ENCODE results near the gene POLR1C. TPM values are rescaled to one million over a fixed set of nuclear protein-coding genes. Genes with fewer than 3 reads are reported as not detected.
"Not testable (repeated sequence)": the region's sequence is repeated elsewhere in the genome, so short reads cannot be mapped to it uniquely, and the experiment has no call there.

Gene POLR1C
- total and polyA plus RNA-seq, 5 donors = 13.9 to 24.8 (median 14.2) TPM

GRCh38 chr6:43538986-43539385 lies 22.1 kb downstream of the POLR1C start:
- WGBS = 95% methylated on average over 15 of the region's 17 CpGs
- ATAC-seq; H3K4me3 ChIP-seq (ENCODE audit: low read length); H3K9me3 ChIP-seq (ENCODE audit: control insufficient read depth, low read length); H3K27me3 ChIP-seq (ENCODE audit: control insufficient read depth, insufficient read depth); H3K27ac ChIP-seq (ENCODE audit: low read length); intact Hi-C loops (cut with DNase I); DNase-seq; H3K4me1 ChIP-seq (ENCODE audit: control insufficient read depth, insufficient read depth, low read length): not testable (repeated sequence)

DNA sequence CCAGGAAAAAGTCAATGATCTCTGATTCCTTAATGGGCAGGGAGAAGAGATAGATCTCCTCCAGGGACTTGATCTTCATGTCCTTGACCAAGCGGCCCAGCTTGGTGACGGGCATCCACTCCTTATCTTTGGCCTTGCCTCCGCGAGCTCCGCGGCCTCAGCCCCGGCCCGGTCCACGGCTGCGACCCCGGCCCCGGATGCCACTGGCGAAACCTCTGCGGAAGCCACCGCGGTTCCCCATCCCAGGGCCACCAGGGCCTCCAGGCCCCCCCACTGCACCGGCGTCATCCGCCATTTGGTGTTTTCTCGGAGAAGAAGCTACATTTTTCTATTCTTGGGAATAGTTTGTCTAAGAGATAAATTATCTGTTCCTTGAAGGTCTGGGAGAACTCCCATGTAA lies 22.5 kb downstream of the POLR1C start:
- H3K9me3 ChIP-seq (ENCODE audit: control insufficient read depth, low read length); H3K27me3 ChIP-seq (ENCODE audit: control insufficient read depth, insufficient read depth); intact Hi-C loops (cut with DNase I); H3K4me1 ChIP-seq (ENCODE audit: control insufficient read depth, insufficient read depth, low read length); ATAC-seq; DNase-seq; H3K4me3 ChIP-seq (ENCODE audit: low read length); H3K27ac ChIP-seq (ENCODE audit: low read length): not testable (repeated sequence)
- WGBS = 97% methylated on average over 20 of the region's 20 CpGs

DNA sequence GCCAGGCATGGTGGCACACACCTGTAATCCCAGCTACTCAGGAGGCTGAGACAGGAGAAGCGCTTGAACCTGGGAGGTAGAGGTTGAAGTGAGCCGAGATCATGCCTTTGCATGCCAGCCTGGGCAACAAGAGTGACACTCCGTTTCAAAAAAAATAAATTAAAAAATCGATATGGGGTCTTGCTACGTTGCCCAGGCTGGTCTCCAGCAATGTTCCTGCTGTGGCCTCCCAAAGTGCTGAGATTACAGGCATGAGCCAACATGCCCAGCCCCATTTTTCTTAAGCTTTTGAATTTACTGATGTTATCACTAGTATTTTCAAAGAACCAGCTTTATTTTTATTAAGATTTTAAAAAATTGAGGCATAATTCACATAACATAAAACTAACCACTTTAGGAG lies 23.6 kb downstream of the POLR1C start:
- DNase-seq (no peak), ATAC-seq (no peak)
- 95% methylated on average over 5 of the region's 5 CpGs for WGBS
- Histone ChIP-seq H3K4me3 (ENCODE audit: low read length) (no peak overlapping the region), H3K4me1 (ENCODE audit: control insufficient read depth, insufficient read depth, low read length) (no peaks in the 10 kb centered on the region), H3K9me3 (ENCODE audit: control insufficient read depth, low read length) (no peaks in the 10 kb centered on the region), H3K27me3 (ENCODE audit: control insufficient read depth, insufficient read depth) (no peaks in the 10 kb centered on the region), H3K27ac (ENCODE audit: low read length) (no peak overlapping the region)
- intact Hi-C loops (cut with DNase I) = no loop called here

DNA sequence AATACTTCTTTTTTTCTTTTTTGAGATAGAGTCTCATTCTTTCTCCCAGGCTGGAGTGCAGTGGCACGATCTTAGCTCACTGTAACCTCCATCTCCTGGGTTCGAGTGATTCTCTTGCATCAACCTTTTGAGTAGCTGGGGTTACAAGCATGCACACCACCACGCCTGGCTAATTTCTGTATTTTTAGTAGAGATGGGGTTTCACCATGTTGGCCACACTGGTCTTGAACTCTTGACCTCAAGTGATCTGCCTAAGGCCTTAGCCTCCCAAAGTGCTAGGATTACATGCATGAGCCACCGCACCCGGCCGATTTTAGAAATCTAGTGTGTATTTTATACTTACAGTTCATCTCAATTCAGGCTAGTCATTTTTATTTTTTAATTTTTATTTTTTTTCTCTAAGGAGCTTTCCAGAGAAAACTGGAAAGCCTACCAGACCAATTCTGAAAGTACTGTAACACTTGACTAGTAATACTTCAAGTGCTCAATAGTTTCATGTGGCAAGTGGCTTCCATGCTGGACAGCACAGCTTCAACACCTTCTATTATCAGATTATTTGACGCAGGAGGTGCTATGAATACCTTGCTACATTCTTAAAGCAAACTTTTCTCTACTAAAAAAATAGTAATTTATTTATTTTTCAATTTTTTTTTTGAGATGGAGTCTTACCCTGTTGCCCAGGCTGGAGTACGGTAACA lies 25.0 kb downstream of the POLR1C start:
- intact Hi-C loops (cut with DNase I) = no loop called here
- Histone ChIP-seq H3K4me1 (ENCODE audit: control insufficient read depth, insufficient read depth, low read length) (no peaks in the 10 kb centered on the region), H3K4me3 (ENCODE audit: low read length) (no peak overlapping the region), H3K9me3 (ENCODE audit: control insufficient read depth, low read length) (no peaks in the 10 kb centered on the region), H3K27ac (ENCODE audit: low read length) (no peak overlapping the region), H3K27me3 (ENCODE audit: control insufficient read depth, insufficient read depth) (no peaks in the 10 kb centered on the region)
- WGBS = 94% methylated on average over 8 of the region's 8 CpGs
- DNase-seq (no peak), ATAC-seq (no peak)

DNA sequence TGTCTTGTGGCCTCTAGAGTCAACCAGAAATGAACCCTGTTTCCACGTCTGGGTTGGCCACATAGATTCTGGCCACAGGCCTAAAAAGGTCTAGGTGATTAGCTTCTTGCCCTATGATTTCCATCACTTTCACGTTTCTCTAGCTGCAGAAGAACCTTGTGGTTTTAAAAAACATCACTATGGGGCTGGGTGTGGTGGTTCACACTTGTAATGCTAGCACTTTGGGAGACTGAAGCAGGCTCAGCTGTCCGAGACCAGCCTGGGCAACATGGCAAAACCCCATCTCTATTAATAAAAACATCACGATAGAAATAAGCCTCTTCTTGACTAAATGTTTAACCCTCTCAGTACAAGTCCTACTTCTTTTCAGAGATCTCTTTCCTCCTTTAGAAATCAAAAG lies 27.6 kb downstream of the POLR1C start:
- no peak overlapping the region for H3K27ac ChIP-seq (ENCODE audit: low read length)
- no peaks in the 10 kb centered on the region for H3K27me3 ChIP-seq (ENCODE audit: control insufficient read depth, insufficient read depth)
- intact Hi-C loops (cut with DNase I) = no loop called here
- H3K4me1 ChIP-seq (ENCODE audit: control insufficient read depth, insufficient read depth, low read length) = no peaks in the 10 kb centered on the region
- no peaks in the 10 kb centered on the region for H3K9me3 ChIP-seq (ENCODE audit: control insufficient read depth, low read length)
- WGBS = 60% methylated on average over 4 of the region's 4 CpGs
- no peak for DNase-seq
- no peak for ATAC-seq
- no peak overlapping the region for H3K4me3 ChIP-seq (ENCODE audit: low read length)

DNA sequence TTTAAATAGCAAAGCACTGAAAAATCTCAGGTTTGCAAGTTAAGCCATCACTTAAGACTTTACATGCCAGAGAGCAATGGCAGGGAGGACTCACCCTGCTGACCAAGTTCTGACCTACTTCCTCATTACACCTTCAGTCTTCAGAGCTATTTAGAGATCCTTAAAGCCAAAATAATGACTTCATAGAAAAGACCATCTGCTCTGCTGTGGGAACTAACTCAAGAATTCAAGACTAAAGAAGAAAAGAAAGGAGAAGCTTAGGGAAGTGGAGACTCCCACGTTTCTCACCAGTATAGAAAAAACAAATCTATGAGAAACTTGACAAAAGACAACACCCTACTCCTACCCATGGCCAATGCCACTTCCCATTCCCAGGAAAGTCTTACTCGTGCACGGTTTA lies 30.3 kb downstream of the POLR1C start:
- no peaks in the 10 kb centered on the region for H3K27me3 ChIP-seq (ENCODE audit: control insufficient read depth, insufficient read depth)

DNA sequence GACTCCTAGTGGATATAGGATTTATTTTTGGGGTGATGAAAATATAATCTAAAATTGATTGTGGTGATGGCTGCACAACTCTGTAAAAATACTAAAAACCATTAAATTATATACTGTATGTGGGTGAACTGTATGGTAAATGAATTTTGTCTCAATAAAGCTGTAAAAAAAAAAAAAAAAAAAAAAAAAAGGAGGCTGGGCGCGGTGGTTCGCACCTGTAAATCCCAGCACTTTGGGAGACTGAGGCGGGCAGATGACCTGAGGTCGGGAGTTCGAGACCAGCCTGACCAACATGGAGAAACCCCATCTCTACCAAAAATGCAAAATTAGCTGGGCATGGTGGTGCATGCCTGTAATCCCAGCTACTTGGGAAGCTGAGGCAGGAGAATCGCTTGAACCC lies 40.7 kb downstream of the POLR1C start:
- H3K4me1 ChIP-seq (ENCODE audit: control insufficient read depth, insufficient read depth, low read length); ATAC-seq; H3K27ac ChIP-seq (ENCODE audit: low read length); H3K9me3 ChIP-seq (ENCODE audit: control insufficient read depth, low read length); H3K4me3 ChIP-seq (ENCODE audit: low read length); H3K27me3 ChIP-seq (ENCODE audit: control insufficient read depth, insufficient read depth); intact Hi-C loops (cut with DNase I); DNase-seq: not testable (repeated sequence)
- WGBS = 95% methylated on average over 7 of the region's 7 CpGs

More for the DNA sequence above, 30.3 kb downstream of the POLR1C start:
- no peaks in the 10 kb centered on the region for H3K4me1 ChIP-seq (ENCODE audit: control insufficient read depth, insufficient read depth, low read length)
- DNase-seq = no peak
- ATAC-seq = no peak
- 82% methylated on average over 3 of the region's 3 CpGs for WGBS
- intact Hi-C loops (cut with DNase I) = no loop called here
- H3K27ac ChIP-seq (ENCODE audit: low read length) = no peak overlapping the region
- H3K9me3 ChIP-seq (ENCODE audit: control insufficient read depth, low read length) = no peaks in the 10 kb centered on the region
- H3K4me3 ChIP-seq (ENCODE audit: low read length) = no peak overlapping the region

- Histone ChIP-seq H3K4me3 (ENCODE audit: low read length) (no peak overlapping the region), H3K9me3 (ENCODE audit: control insufficient read depth, low read length) (no peaks in the 10 kb centered on the region), H3K4me1 (ENCODE audit: control insufficient read depth, insufficient read depth, low read length) (no peaks in the 10 kb centered on the region), H3K27me3 (ENCODE audit: control insufficient read depth, insufficient read depth) (no peaks in the 10 kb centered on the region), H3K27ac (ENCODE audit: low read length) (no peak overlapping the region)
- no peak for DNase-seq
- no peak for ATAC-seq
- intact Hi-C loops (cut with DNase I) = no loop called here
These were observed 42.4 kb downstream of the POLR1C start for GRCh38 chr6:43559328-43559727.

- ATAC-seq = no peak
- H3K27ac ChIP-seq (ENCODE audit: low read length) = no peak overlapping the region
- intact Hi-C loops (cut with DNase I) = no loop called here
- WGBS = 89% methylated on average over 5 of the region's 5 CpGs
- no peaks in the 10 kb centered on the region for H3K27me3 ChIP-seq (ENCODE audit: control insufficient read depth, insufficient read depth)
- H3K9me3 ChIP-seq (ENCODE audit: control insufficient read depth, low read length) = no peaks in the 10 kb centered on the region
- H3K4me3 ChIP-seq (ENCODE audit: low read length) = no peak overlapping the region
- no peak for DNase-seq
- no peaks in the 10 kb centered on the region for H3K4me1 ChIP-seq (ENCODE audit: control insufficient read depth, insufficient read depth, low read length)
These were observed 54.1 kb downstream of the POLR1C start for GRCh38 chr6:43570876-43571441.

Other genes starting within 250 kb of the POLR1C start
- gene SLC22A7, start 218.8 kb upstream of the POLR1C start, total RNA-seq = not detected
- gene SLC22A7, start 218.8 kb upstream of the POLR1C start, polyA plus RNA-seq = not detected
- gene CRIP3, start 208.3 kb upstream of the POLR1C start, total RNA-seq = 1 to 10 TPM; 1.5 to 3.4 (median 2.7) TPM
- gene CRIP3, start 208.3 kb upstream of the POLR1C start, polyA plus RNA-seq = 2.6 TPM
- 10 to 100 TPM in 3 of 4 donors, 1 to 10 TPM in 1; 9.2 to 14.0 (median 11.4) TPM for gene ZNF318, start 147.4 kb upstream of the POLR1C start, total RNA-seq
- 4.6 TPM for gene ZNF318, start 147.4 kb upstream of the POLR1C start, polyA plus RNA-seq
- 10 to 100 TPM; 11.0 to 16.0 (median 14.0) TPM for gene ABCC10, start 89.5 kb upstream of the POLR1C start, total RNA-seq
- gene ABCC10, start 89.5 kb upstream of the POLR1C start, polyA plus RNA-seq = 12.7 TPM
- gene DLK2, start 61.5 kb upstream of the POLR1C start, total RNA-seq = under 1 TPM in 3 of 4 donors, not detected in 1; 0.42 to 0.49 (median 0.47) TPM
- 1.1 TPM for gene DLK2, start 61.5 kb upstream of the POLR1C start, polyA plus RNA-seq
- gene TJAP1, start 39.5 kb upstream of the POLR1C start, total RNA-seq = 10 to 100 TPM; 17.2 to 23.9 (median 20.1) TPM
- gene TJAP1, start 39.5 kb upstream of the POLR1C start, polyA plus RNA-seq = 15.5 TPM
- gene LRRC73, start 6.7 kb upstream of the POLR1C start, total RNA-seq = 1 to 10 TPM in 3 of 4 donors, under 1 TPM in 1; 0.82 to 2.5 (median 1.7) TPM
- 1.1 TPM for gene LRRC73, start 6.7 kb upstream of the POLR1C start, polyA plus RNA-seq
- gene YIPF3, start 163 bp upstream of the POLR1C start, total RNA-seq = 10 to 100 TPM; 70.3 to 84.1 (median 71.9) TPM
- gene YIPF3, start 163 bp upstream of the POLR1C start, polyA plus RNA-seq = 95.0 TPM
- 10 to 100 TPM; 10.4 to 18.5 (median 14.7) TPM for gene XPO5, start 58.9 kb downstream of the POLR1C start, total RNA-seq
- gene XPO5, start 58.9 kb downstream of the POLR1C start, polyA plus RNA-seq = 4.9 TPM
- gene POLH, start 59.1 kb downstream of the POLR1C start, total RNA-seq = 1 to 10 TPM; 5.6 to 9.4 (median 8.5) TPM
- gene POLH, start 59.1 kb downstream of the POLR1C start, polyA plus RNA-seq = 3.1 TPM
- gene GTPBP2, start 112.2 kb downstream of the POLR1C start, total RNA-seq = 10 to 100 TPM; 21.8 to 30.7 (median 28.5) TPM
- gene GTPBP2, start 112.2 kb downstream of the POLR1C start, polyA plus RNA-seq = 24.6 TPM
- 10 to 100 TPM; 24.4 to 25.6 (median 25.0) TPM for gene MAD2L1BP, start 118.8 kb downstream of the POLR1C start, total RNA-seq
- 21.6 TPM for gene MAD2L1BP, start 118.8 kb downstream of the POLR1C start, polyA plus RNA-seq
- gene RSPH9, start 127.9 kb downstream of the POLR1C start, total RNA-seq = under 1 TPM in 3 of 4 donors, not detected in 1; 0.11 to 0.18 (median 0.14) TPM
- 0.29 TPM for gene RSPH9, start 127.9 kb downstream of the POLR1C start, polyA plus RNA-seq
- 10 to 100 TPM; 33.1 to 39.0 (median 34.9) TPM for gene MRPS18A, start 170.7 kb downstream of the POLR1C start, total RNA-seq
- gene MRPS18A, start 170.7 kb downstream of the POLR1C start, polyA plus RNA-seq = 58.0 TPM